Iris pigment epithelial cell (primary cell): ENCODE data around the gene TBCK.
A peak's percentile ranks its signal among the peaks of the same experiment; 100 is the strongest.
"Not testable (repeated sequence)": the region's sequence is repeated elsewhere in the genome, so short reads cannot be mapped to it uniquely, and the experiment has no call there.

Experiments used
- DNase-seq: peaks from one replicate; pipeline ENCODE4 v3.0.0-alpha.2; 2011; ENCODE audit warnings: low read depth

The TBCK gene

GRCh38 chr4:106119949-106120555, 196.0 kb downstream of the TBCK start:
- DNase-seq = not testable (repeated sequence)

GRCh38 chr4:106116025-106116424, 200.0 kb downstream of the TBCK start:
- DNase-seq = peak; percentile 10

- no peak for DNase-seq
Observed at GRCh38 chr4:106114270-106114669, 201.7 kb downstream of the TBCK start.

GRCh38 chr4:106111778-106112469, 204.1 kb downstream of the TBCK start:
- DNase-seq = not testable (repeated sequence)

GRCh38 chr4:106109929-106110328, 206.1 kb downstream of the TBCK start:
- DNase-seq = no peak

GRCh38 chr4:106105697-106106096, 210.3 kb downstream of the TBCK start:
- DNase-seq = no peak

GRCh38 chr4:106104276-106104675, 211.7 kb downstream of the TBCK start:
- no peak for DNase-seq

GRCh38 chr4:106096454-106096853, 219.6 kb downstream of the TBCK start:
- DNase-seq = no peak

GRCh38 chr4:106095408-106095807, 220.6 kb downstream of the TBCK start:
- peak; percentile 23 for DNase-seq

- no peak for DNase-seq
Observed at GRCh38 chr4:106092361-106093040, 223.5 kb downstream of the TBCK start.

GRCh38 chr4:106090826-106091225, 225.2 kb downstream of the TBCK start:
- DNase-seq = no peak

GRCh38 chr4:106083065-106083464, 232.9 kb downstream of the TBCK start:
- no peak for DNase-seq

- peak; percentile 70 for DNase-seq
Observed at GRCh38 chr4:106080376-106080775, 235.6 kb downstream of the TBCK start.

GRCh38 chr4:106079616-106080015, 236.4 kb downstream of the TBCK start:
- no peak for DNase-seq

GRCh38 chr4:106065018-106065417, 251.0 kb downstream of the TBCK start:
- no peak for DNase-seq

GRCh38 chr4:106063009-106063408, 253.0 kb downstream of the TBCK start:
- peak; percentile 69 for DNase-seq

GRCh38 chr4:106062452-106062875, 253.5 kb downstream of the TBCK start:
- DNase-seq = peak; percentile 89

- peak; percentile 24 for DNase-seq
Observed at GRCh38 chr4:106058921-106059320, 257.1 kb downstream of the TBCK start.

- DNase-seq = no peak
Observed at GRCh38 chr4:106056914-106057313, 259.1 kb downstream of the TBCK start.

GRCh38 chr4:106051514-106051913, 264.5 kb downstream of the TBCK start:
- no peak for DNase-seq

GRCh38 chr4:106049490-106049889, 266.5 kb downstream of the TBCK start:
- no peak for DNase-seq

GRCh38 chr4:106048250-106048971, 267.6 kb downstream of the TBCK start:
- DNase-seq = peak; percentile 62

- DNase-seq = no peak
Observed at GRCh38 chr4:106046083-106046482, 269.9 kb downstream of the TBCK start.
